ENCODE results near the gene PDPN. TPM values are rescaled to one million over a fixed set of nuclear protein-coding genes. Genes with fewer than 3 reads are reported as not detected.

Gene PDPN
- total RNA-seq, 1 donor from 2014 or later = 2.2 TPM

- Mint-ChIP-seq H3K9me3 (no peaks in the 10 kb centered on the region), H3K36me3 (peaks cover 15% of the 10 kb centered on the region), H3K27me3 (ENCODE audit: insufficient read depth, low read depth) (peaks cover 9% of the 10 kb centered on the region), H3K4me3 (no peak overlapping the region), H3K4me1 (peaks cover 48% of the 10 kb centered on the region), H3K27ac (no peak overlapping the region)
- TF ChIP-seq EZH2 (IDR thresholded peaks at IDR 0.05) (no peak), EZH2phosphoT487 (IDR thresholded peaks at IDR 0.05) (no peak), CTCF (IDR thresholded peaks at IDR 0.05) (no peak)
- H3K9ac ChIP-seq = no peak overlapping the region
- H3K4me2 ChIP-seq = no peak overlapping the region
- no peak overlapping the region for H2AFZ ChIP-seq (replicated peaks)
- no peaks in the 10 kb centered on the region for H3K36me3 ChIP-seq
- peaks cover 18% of the 10 kb centered on the region for H3K4me1 ChIP-seq
- H3K79me2 ChIP-seq (ENCODE audit: low read depth) = no peaks in the 10 kb centered on the region
- H3K4me3 ChIP-seq = no peak overlapping the region
- peaks cover 6% of the 10 kb centered on the region for H4K20me1 ChIP-seq (ENCODE audit: low read depth)
- no peaks in the 10 kb centered on the region for H3K9me3 ChIP-seq (ENCODE audit: low read depth)
- H3K27me3 ChIP-seq = peaks cover 30% of the 10 kb centered on the region
- H3K27ac ChIP-seq = no peak overlapping the region
- no peak for DNase-seq (ENCODE audit: low spot score)
- peaks cover 19% of the 10 kb centered on the region for H3F3A ChIP-seq (ENCODE audit: low read depth)
Measured at GRCh38 chr1:13590486-13590885, 6.9 kb downstream of the PDPN start.

GRCh38 chr1:13593511-13594131 lies 10.0 kb downstream of the PDPN start:
- no peaks in the 10 kb centered on the region for H3K36me3 ChIP-seq
- Mint-ChIP-seq H3K27me3 (ENCODE audit: insufficient read depth, low read depth) (peaks cover 6% of the 10 kb centered on the region), H3K36me3 (peaks cover 15% of the 10 kb centered on the region), H3K27ac (peak overlapping the region; percentile 16), H3K9me3 (no peaks in the 10 kb centered on the region), H3K4me3 (no peak overlapping the region), H3K4me1 (peaks cover 25% of the 10 kb centered on the region)
- DNase-seq (ENCODE audit: low spot score) = peak; percentile 62
- peaks cover 13% of the 10 kb centered on the region for H3K27me3 ChIP-seq
- no peak overlapping the region for H2AFZ ChIP-seq (replicated peaks)
- peaks cover 9% of the 10 kb centered on the region for H3F3A ChIP-seq (ENCODE audit: low read depth)
- TF ChIP-seq EZH2phosphoT487 (IDR thresholded peaks at IDR 0.05) (no peak), CTCF (IDR thresholded peaks at IDR 0.05) (no peak), EZH2 (IDR thresholded peaks at IDR 0.05) (no peak)
- H3K4me3 ChIP-seq = no peak overlapping the region
- no peak overlapping the region for H3K9ac ChIP-seq
- H4K20me1 ChIP-seq (ENCODE audit: low read depth) = no peaks in the 10 kb centered on the region
- no peaks in the 10 kb centered on the region for H3K9me3 ChIP-seq (ENCODE audit: low read depth)
- H3K79me2 ChIP-seq (ENCODE audit: low read depth) = no peaks in the 10 kb centered on the region
- H3K4me2 ChIP-seq = peak overlapping the region; percentile 30
- H3K27ac ChIP-seq = no peak overlapping the region
- H3K4me1 ChIP-seq = peaks cover 11% of the 10 kb centered on the region

- peaks cover 8% of the 10 kb centered on the region for H3K27me3 ChIP-seq
- H3K9me3 ChIP-seq (ENCODE audit: low read depth) = no peaks in the 10 kb centered on the region
- H3K4me3 ChIP-seq = no peak overlapping the region
- H3K9me3 Mint-ChIP-seq = no peaks in the 10 kb centered on the region
- no peak for DNase-seq (ENCODE audit: low spot score)
- peak overlapping the region; percentile 30 for H3K27ac Mint-ChIP-seq
- no peak overlapping the region for H2AFZ ChIP-seq (replicated peaks)
- H3K4me3 Mint-ChIP-seq = no peak overlapping the region
- H3F3A ChIP-seq (ENCODE audit: low read depth) = peaks cover 5% of the 10 kb centered on the region
- no peaks in the 10 kb centered on the region for H3K36me3 ChIP-seq
- no peak for TF ChIP-seq EZH2 (IDR thresholded peaks at IDR 0.05)
- TF ChIP-seq EZH2phosphoT487 (IDR thresholded peaks at IDR 0.05) = no peak
- TF ChIP-seq CTCF (IDR thresholded peaks at IDR 0.05) = no peak
- H3K4me1 Mint-ChIP-seq = peaks cover 20% of the 10 kb centered on the region
- no peak overlapping the region for H3K4me2 ChIP-seq
- H3K4me1 ChIP-seq = peaks cover 11% of the 10 kb centered on the region
- H4K20me1 ChIP-seq (ENCODE audit: low read depth) = no peaks in the 10 kb centered on the region
- H3K27me3 Mint-ChIP-seq (ENCODE audit: insufficient read depth, low read depth) = peaks cover 6% of the 10 kb centered on the region
- H3K9ac ChIP-seq = no peak overlapping the region
- H3K36me3 Mint-ChIP-seq = peaks cover 12% of the 10 kb centered on the region
- H3K27ac ChIP-seq = no peak overlapping the region
- no peaks in the 10 kb centered on the region for H3K79me2 ChIP-seq (ENCODE audit: low read depth)
Measured at GRCh38 chr1:13595411-13595810, 11.8 kb downstream of the PDPN start.
